ENCODE data around the gene ARHGAP33.
A peak's percentile ranks its signal among the peaks of the same experiment; 100 is the strongest.

The ARHGAP33 gene

DNA sequence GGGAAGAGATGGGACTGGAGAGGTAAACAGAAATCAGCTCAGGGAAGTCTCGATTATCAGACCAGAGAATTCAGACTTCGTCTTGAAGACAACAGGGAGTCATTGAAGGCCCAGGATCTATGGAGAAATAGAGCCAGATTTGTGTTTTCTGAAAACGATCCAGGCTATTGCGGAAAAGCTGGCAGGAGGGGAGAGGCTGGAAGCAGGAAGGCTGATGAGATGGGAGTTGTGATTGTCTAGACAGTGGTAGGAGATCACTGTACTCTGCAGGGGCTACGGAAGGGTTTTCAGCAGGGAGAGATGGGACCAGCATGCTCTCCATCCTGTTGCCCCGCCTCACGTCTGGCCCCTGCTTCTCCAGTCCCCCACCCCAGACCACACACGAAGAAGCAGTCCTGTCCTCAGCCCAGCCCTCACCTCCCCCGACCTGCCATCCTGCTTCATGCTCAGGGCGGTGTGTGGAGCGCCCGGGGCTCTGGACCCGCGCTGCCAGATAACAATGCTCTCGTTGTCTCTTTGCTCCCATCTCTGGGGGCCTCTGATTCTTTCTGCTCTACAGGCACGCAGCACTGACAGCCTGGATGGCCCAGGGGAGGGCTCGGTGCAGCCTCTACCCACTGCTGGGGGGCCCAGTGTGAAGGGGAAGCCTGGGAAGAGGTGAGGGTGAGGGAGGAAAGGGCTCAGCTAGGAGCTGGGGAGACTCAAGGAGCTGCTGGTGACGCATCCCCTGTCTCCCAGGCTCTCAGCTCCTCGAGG is 1.9 kb downstream of the ARHGAP33 start:
- peak; percentile 49 for DNase-seq (ENCODE audit: low spot score)

DNA sequence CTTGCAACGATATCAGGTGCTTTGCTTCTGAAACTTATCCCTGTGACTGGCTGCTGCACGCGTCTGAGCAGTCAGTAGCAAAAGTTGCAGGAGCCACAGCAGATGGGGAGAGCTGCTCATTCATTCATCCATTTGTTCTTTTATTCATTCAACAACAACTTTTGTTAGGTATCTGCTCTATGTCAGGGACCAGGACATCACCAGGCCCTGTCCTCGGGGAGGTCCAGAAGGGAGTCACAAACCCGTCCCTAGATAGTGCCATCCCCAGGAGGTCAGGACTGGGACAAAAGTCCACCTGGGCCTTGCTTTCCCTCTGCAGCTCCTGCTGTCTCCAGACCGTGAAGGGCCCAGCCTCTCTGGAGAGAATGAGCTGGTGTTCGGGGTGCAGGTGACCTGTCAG is 2.6 kb downstream of the ARHGAP33 start:
- no peak for DNase-seq (ENCODE audit: low spot score)

DNA sequence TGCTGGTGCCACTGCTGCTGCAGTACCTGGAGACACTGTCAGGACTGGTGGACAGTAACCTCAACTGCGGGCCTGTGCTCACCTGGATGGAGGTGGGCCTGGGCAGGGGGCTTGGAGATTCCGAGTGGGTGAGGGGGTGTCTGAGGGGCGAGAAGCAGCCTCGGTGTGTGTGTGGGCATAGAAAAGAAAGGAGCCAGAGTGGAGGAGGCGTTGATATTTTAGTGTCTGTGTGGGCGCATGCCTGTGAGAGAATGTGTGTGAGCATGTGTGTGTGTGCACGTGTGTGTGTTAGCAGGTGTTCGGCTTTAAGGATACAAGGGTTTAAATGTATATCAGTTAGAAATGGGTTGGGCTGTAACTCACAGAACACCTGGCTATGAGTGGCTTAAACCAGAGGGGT is 3.7 kb downstream of the ARHGAP33 start:
- peak; percentile 63 for DNase-seq (ENCODE audit: low spot score)

DNA sequence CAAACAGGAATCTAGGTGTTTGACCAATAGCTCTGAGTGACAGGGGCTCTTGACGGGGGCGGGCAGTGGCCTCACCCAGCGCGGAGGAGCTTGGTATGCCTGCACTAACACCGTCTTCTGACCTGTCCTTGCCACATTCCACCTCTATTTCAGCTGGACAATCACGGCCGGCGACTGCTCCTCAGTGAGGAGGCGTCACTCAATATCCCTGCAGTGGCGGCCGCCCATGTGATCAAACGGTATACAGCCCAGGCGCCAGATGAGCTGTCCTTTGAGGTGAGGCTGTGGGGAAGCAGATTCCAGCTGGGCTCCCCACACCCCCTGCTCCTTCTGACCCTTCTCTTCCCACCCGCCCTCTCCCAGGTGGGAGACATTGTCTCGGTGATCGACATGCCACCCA is 4.7 kb downstream of the ARHGAP33 start:
- no peak for DNase-seq (ENCODE audit: low spot score)

DNA sequence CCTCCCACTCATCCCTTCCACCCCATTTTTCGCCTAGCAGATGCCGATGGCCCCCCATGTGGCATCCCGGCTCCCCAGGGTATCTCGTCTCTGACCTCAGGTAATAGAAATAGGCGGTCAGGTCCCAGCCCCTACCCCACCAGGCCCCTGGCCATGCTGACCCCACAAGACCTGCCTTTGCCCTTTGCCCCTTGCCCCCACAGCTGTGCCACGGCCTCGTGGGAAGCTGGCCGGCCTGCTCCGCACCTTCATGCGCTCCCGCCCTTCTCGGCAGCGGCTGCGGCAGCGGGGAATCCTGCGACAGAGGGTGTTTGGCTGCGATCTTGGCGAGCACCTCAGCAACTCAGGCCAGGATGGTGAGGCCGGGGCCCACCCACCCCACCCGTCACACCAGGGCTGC is 5.4 kb downstream of the ARHGAP33 start:
- no peak for DNase-seq (ENCODE audit: low spot score)

DNA sequence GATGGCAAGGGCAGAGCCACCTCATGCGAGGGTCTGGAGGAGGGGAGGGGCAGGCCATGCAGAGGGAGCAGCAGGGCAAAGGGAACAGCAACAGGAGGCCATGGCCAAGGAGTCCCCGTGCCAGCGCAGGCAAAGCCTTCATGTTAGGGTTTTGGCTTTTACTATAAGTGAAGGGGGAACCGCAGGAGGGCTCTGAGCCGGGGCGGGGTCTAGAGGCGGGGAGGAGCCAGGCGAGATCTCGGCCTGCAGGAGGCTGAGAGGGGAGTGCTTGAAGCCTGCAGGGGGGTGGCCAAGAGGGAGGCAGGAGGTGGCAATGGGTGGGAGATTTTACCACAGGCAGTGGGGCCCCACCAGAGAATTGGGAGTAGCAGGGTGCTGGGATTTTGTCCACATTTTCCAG is 6.3 kb downstream of the ARHGAP33 start:
- no peak for DNase-seq (ENCODE audit: low spot score)

DNA sequence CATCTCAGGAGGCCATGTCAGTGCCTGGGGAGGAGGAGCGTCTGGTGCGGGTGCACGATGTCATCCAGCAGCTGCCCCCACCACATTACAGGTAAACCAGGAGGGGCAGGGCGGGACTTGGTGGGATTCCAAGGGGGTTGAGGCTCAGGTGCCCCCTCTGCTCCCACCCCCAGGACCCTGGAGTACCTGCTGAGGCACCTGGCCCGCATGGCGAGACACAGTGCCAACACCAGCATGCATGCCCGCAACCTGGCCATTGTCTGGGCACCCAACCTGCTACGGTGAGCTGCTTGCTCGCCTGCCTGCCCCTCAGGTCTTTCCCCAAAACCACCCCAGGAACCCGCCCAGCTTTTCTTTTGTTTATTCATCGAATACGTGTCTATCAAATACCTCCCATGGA is 7.2 kb downstream of the ARHGAP33 start:
- DNase-seq (ENCODE audit: low spot score), result no peak

DNA sequence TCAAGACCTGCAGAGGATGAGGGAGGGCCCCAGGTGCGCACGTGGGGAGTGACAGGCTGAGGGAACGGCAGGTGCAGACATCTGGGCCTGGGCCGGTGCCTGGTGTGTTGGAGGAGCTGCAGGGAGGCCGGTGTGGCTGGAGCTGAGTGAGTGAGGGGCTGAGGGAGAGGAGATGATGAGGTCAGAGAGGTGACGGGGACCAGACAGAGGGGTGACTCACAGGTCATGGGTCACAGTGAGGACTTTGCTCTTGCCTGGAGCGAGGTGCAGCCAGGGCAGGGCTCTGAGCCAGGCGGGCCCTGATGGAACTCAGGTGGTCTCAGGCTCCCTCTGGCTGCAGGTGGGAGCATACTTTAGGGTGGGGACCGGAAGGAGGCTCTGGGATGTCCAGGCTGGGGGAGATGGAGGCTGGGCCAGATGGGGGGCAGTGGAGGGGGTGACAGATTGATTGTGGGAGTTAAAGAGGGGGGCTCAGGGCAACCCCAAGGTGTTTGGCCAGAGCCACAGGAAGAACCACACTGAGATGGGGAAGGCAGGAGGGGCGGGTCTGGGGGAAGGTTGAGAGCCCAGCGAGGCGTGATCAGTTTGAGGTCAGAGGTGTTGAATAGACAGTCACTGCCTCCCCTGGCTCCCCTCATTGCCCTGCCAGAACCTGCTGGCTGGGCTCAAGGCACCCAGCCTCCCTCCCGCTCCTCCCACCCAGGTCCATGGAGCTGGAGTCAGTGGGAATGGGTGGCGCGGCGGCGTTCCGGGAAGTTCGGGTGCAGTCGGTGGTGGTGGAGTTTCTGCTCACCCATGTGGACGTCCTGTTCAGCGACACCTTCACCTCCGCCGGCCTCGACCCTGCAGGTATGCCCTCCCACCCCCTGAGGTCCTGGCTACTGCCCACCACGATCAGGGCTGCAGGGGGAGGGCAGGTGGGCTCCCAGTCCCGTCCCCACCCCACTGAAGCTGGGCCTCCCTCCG is 8.4 kb downstream of the ARHGAP33 start:
- no peak for DNase-seq (ENCODE audit: low spot score)

DNA sequence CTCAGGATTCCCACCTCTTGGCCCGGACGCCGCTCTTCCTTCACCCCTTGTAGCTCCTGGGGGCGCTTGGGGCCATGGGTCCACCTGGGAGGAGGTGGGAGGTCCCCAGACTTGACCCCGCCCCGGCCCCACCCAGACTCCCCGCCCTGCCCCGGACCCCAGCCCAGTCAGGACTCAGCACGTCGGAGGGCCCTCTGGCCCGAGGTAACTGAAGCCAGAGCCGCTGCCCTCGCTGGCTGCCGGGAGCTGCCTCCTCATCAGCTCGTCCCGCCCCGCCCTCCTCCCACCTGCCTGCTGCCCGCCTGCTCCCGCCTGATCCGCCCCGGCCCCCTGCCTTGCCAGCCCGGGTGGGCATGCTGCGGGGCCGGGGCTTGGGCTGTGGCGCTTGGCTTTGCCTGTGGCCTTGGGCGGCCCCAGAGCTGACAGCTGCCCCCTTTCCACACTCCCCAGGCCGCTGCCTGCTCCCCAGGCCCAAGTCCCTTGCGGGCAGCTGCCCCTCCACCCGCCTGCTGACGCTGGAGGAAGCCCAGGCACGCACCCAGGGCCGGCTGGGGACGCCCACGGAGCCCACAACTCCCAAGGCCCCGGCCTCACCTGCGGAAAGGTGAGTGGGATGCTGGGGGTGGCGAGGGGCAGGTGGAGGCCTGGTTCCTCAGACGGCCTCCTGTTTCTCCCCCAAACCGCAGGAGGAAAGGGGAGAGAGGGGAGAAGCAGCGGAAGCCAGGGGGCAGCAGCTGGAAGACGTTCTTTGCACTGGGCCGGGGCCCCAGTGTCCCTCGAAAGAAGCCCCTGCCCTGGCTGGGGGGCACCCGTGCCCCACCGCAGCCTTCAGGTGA is 9.4 kb downstream of the ARHGAP33 start:
- DNase-seq (ENCODE audit: low spot score), result no peak

DNA sequence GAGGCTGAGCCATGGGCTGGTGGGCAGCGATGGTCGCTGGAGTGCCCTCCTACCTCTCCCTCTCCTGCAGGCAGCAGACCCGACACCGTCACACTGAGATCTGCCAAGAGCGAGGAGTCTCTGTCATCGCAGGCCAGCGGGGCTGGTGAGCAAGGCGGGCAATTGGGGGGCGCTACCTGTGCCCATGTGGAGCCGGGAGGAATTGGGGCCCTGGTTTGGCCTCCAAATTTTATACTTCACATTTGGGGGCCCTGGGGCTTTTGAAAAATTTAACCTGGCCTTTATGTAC is 9.9 kb downstream of the ARHGAP33 start:
- no peak for DNase-seq (ENCODE audit: low spot score)

DNA sequence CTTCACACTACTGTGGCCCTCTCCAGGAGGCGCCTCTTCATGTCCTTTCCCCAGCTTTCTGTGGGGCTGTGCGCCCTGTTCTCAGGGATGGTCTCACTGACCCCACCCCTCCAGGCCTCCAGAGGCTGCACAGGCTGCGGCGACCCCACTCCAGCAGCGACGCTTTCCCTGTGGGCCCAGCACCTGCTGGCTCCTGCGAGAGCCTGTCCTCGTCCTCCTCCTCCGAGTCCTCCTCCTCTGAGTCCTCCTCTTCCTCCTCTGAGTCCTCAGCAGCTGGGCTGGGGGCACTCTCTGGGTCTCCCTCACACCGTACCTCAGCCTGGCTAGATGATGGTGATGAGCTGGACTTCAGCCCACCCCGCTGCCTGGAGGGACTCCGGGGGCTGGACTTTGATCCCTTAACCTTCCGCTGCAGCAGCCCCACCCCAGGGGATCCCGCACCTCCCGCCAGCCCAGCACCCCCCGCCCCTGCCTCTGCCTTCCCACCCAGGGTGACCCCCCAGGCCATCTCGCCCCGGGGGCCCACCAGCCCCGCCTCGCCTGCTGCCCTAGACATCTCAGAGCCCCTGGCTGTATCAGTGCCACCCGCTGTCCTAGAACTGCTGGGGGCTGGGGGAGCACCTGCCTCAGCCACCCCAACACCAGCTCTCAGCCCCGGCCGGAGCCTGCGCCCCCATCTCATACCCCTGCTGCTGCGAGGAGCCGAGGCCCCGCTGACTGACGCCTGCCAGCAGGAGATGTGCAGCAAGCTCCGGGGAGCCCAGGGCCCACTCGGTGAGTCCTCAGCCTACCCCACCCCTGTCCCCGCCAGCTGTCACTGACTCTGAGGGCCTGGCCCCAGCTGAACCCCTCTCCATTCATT is 11.2 kb downstream of the ARHGAP33 start:
- no peak for DNase-seq (ENCODE audit: low spot score)

DNA sequence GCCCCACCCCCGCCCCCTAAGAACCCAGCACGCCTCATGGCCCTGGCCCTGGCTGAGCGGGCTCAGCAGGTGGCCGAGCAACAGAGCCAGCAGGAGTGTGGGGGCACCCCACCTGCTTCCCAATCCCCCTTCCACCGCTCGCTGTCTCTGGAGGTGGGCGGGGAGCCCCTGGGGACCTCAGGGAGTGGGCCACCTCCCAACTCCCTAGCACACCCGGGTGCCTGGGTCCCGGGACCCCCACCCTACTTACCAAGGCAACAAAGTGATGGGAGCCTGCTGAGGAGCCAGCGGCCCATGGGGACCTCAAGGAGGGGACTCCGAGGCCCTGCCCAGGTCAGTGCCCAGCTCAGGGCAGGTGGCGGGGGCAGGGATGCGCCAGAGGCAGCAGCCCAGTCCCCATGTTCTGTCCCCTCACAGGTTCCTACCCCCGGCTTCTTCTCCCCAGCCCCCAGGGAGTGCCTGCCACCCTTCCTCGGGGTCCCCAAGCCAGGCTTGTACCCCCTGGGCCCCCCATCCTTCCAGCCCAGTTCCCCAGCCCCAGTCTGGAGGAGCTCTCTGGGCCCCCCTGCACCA is 11.9 kb downstream of the ARHGAP33 start:
- DNase-seq (ENCODE audit: low spot score), result no peak

DNA sequence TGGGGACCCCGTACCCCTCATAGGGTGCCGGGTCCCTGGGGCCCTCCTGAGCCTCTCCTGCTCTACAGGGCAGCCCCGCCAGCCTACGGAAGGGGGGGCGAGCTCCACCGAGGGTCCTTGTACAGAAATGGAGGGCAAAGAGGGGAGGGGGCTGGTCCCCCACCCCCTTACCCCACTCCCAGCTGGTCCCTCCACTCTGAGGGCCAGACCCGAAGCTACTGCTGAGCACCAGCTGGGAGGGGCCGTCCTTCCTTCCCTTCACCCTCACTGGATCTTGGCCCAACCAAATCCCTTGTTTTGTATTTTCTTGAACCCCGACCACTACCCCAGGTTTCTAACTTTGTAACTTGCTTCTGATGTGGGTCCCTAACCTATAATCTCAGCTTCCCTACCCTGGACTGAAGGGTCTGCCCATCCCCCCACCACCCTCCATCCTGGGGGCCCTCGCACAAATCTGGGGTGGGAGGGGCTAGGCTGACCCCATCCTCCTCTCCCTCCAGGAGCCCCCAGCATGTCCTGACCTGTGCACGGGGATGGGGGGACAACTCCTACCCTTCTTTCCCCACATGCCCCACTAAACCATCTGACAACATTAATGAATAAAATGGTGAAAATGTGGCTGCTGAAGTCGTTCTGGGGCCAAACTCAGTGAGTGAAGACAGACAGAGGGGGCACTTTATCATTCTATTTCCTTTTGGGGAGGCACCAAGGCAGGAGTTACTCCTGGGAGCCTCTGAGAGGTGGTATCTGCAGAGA is 13.0 kb downstream of the ARHGAP33 start:
- DNase-seq (ENCODE audit: low spot score), result no peak

DNA sequence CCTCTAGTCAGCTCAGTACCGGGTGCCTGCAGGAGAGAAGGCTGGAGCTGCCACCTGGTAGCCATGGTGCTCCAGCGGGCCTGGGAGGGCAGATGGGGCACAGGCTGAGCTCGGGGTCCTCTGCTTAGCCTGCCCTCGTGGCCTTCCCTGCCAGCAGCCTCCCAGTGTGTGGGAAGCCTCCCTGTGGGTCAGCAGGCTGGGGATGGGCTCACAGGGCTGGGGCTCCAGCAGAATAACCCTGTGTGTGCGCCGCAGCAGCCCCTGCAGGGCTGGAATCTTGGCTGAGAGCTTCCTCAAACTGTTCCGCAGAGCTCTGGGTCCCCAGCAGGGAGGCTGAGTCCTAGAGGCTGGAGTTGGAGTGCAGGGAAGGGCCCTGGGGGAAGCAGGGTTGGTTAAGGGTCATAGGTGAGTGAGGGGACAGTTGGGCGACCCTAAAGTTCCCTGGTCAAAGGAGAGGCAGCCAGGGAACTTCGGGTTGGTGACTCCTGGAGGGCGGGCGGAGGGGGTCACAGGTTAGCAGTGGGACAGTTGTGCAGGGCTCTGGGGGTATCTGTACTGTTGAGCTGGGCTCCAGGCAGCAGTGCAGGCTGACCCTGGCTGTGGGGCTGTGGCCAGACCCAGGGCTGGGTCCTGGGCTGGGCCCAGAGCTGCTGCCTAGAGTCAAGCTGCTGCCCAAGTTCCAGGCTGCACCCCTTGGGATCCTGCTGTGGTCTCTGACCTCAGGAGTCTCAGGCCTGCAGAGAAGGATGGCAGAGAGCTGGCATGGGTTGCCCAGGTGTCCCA is 14.0 kb downstream of the ARHGAP33 start:
- no peak for DNase-seq (ENCODE audit: low spot score)

DNA sequence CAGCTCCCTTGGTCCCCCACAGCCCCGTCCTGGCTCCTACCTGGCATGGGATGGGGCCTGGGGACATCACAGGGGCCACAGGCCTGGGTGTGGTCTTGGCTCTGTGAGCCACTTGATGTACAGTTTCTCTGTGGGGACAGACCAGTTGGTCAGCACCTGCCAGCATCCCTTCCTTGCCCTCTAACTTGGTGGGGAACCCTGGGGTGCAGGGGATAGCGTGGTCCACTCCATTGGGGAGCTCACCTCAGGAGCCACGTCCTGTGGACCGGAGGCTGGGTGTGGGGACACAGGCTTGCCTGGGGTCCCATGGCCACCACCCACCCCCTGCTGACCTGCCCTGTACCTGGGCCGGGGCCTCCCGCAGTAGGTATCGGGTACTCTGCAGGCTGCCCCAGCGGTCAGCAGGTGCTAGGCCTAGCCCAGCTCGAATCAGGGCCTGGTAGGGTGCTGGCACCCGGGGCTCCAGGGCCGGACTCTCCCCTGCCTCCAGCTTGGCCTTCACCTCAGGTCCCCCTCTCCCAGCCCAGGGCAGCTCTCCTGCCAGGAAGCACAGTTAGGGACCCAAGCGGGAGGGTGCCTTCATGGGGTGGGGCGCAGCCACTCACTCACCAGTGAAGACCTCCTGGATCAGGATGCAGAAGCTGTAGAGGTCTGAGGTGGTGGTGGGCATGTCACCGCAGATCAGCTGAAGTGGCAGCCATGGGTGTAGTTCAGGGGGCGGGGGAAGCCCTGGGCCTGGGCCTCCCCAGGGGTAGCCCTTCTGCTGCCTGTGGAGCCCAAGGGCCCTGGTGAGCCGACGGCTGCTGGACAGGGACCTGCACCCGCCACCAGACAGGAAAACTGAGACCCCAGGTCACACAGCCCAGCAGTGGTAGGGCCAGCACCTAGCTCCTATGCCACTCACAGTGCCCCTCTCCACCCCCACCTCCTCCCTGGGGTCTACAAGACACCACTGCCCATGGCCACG is 14.9 kb downstream of the ARHGAP33 start:
- no peak for DNase-seq (ENCODE audit: low spot score)

DNA sequence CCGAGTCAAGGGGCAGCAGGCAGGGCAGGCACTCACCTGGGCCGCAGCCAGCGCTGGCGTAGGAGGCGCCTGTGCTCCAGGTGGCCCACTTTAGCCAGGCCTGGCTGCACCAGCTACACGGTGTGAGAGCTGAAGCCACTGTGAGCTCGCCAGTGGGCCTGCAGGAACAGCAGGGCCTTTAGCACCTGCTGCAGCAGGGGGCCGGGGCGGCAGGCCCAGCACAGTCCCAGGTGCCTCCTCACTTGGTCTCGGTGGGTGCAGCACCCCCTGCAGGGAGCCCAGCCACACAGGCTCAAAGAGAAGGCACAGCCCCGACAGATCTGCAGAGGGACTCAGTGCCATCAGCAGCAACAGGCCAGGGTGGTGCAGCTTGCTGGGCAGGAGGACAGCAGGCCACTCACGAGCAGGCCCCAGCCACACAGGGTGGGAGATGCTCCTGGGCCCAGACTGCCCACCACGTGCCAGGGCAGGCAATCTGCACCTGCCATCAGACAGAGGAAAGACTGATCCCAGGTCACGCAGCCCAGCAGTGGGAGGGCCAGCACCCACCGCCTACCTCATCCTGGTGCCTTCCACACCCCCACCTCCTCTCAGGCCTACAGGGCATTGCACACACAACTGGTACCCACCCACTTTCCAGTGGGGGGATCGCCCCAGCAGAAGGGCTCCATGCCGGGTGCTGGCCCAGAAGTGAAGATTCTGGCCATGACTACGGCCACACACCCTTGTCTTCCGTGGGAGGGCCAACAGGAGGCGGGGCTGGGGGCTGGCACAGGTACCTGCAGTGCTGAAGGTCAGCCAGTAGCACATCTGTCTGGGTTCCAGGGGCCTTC is 15.8 kb downstream of the ARHGAP33 start:
- DNase-seq (ENCODE audit: low spot score), result no peak

DNA sequence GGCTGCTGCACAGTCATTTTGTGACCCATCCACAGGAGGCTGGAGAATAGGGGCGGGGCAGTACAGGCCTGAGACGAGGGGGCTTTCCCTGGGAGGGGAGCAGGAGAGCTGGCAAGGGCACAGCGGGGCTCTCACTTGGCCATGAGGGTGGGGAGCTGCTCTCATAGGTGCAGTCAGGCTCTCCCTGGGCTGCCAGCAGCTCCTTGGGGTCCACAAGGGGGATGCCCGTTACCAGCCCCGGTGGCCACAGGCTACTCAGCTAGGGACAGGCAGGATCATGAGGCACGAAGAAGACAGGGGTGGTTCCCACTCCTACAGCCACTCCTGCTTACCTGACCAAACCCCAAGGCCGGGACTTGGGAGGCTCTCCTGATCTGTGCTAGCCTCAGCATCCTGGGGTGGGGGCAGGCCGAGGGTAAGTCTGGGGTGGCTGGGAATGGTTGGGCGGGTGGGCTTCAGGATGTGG is 16.5 kb downstream of the ARHGAP33 start:
- no peak for DNase-seq (ENCODE audit: low spot score)

All from putamen (tissue), 1 donor.